ENCODE measurements around the gene PDPR. TPM values are rescaled to one million over a fixed set of nuclear protein-coding genes. Genes with fewer than 3 reads are reported as not detected.

The PDPR gene
- 28.6 and 31.0 TPM in 2 replicates for total RNA-seq

GRCh38 chr16:70113982-70114826 is at the start of gene PDPR:
TSS of gene PDPR (plus strand) at chr16:70114332. CDS start at chr16:70120493, 6,161 bp downstream.

GRCh38 chr16:70173212-70173837 is 59.2 kb downstream of the PDPR start, which contains the start of gene CLEC18C:
TSS of gene CLEC18C (plus strand) at chr16:70173787. CDS start at chr16:70174279, 492 bp downstream.

Other genes with a start within 250 kb of the PDPR start
- 0.86 and 2.5 TPM in 2 replicates for gene CLEC18A, start 163.0 kb upstream of the PDPR start, total RNA-seq
- gene CLEC18C, start 59.5 kb downstream of the PDPR start, total RNA-seq, result 0.13 and 0.43 TPM in 2 replicates
- gene EXOSC6, start 137.6 kb downstream of the PDPR start, total RNA-seq, result 47.8 and 56.8 TPM in 2 replicates
- gene AARS1, start 175.2 kb downstream of the PDPR start, total RNA-seq, result 215 and 281 TPM in 2 replicates
- 21.0 and 22.5 TPM in 2 replicates for gene DDX19B, start 184.9 kb downstream of the PDPR start, total RNA-seq
- gene DDX19A, start 232.6 kb downstream of the PDPR start, total RNA-seq, result 45.2 and 49.8 TPM in 2 replicates

Measured in smooth muscle cell of the pulmonary artery (primary cell).